HepG2 (cell line): ENCODE results near the gene ATP1A2.

Experiments
- CTCF ChIP-seq: sonication (generic); formaldehyde crosslinking; IDR thresholded peaks from 2 replicates; pipeline ENCODE4 v1.5.0; 2020; ENCODE audit warnings: mild to moderate bottlenecking, missing genetic modification reagents, moderate library complexity
- FOXK1 ChIP-seq: sonication (generic); formaldehyde crosslinking; IDR thresholded peaks from 2 replicates; pipeline ENCODE4 v1.4.0; 2020; ENCODE audit warnings: low read depth, missing genetic modification reagents, borderline replicate concordance
- IRF1 ChIP-seq: sonication (generic); formaldehyde crosslinking; IDR thresholded peaks from 2 replicates; pipeline ENCODE4 v1.4.0; 2020; ENCODE audit warnings: low read depth, mild to moderate bottlenecking, missing genetic modification reagents
- JUN ChIP-seq: sonication (generic); formaldehyde crosslinking; IDR thresholded peaks from 2 replicates; pipeline ENCODE4 v1.4.0; 2020; ENCODE audit warnings: mild to moderate bottlenecking, missing genetic modification reagents
- MYNN ChIP-seq: sonication (generic); formaldehyde crosslinking; IDR thresholded peaks from 2 replicates; pipeline ENCODE4 v1.4.0; 2020; ENCODE audit warnings: mild to moderate bottlenecking, low read depth, missing genetic modification reagents
- NFRKB ChIP-seq: fragments of 450-650 bp; IDR thresholded peaks from 2 replicates; pipeline ENCODE4 v1.6.1; 2017
- NPAS2 ChIP-seq: sonication (generic); formaldehyde crosslinking; IDR thresholded peaks from 2 replicates; pipeline ENCODE4 v1.8.0; 2022; ENCODE audit warnings: mild to moderate bottlenecking, missing genetic modification reagents, borderline replicate concordance
- POLR2A ChIP-seq, 2 experiments: IDR thresholded peaks; 2 replicates each; pipeline ENCODE4 v1.6.1; 2011; ENCODE audit warnings: low read depth in 2 of 2, low read length in 2 of 2, mild to moderate bottlenecking in 1 of 2, moderate library complexity in 1 of 2; ENCODE audit not compliant: insufficient read depth in 1 of 2
- POLR2AphosphoS5 ChIP-seq: IDR thresholded peaks from 2 replicates; pipeline ENCODE4 v1.6.1; 2012; ENCODE audit warnings: low read depth, low read length
- SCMH1 ChIP-seq: sonication (generic); formaldehyde crosslinking; IDR thresholded peaks from 2 replicates; pipeline ENCODE4 v1.9.0; 2021; ENCODE audit warnings: missing genetic modification reagents, mild to moderate bottlenecking, borderline replicate concordance
- ZBTB21 ChIP-seq: sonication (generic); formaldehyde crosslinking; IDR thresholded peaks from 2 replicates; pipeline ENCODE4 v1.4.0; 2020; ENCODE audit warnings: missing genetic modification reagents
- ZHX1 ChIP-seq: sonication (generic); formaldehyde crosslinking; IDR thresholded peaks from 2 replicates; pipeline ENCODE4 v1.8.1; 2022; ENCODE audit warnings: low read depth, mild to moderate bottlenecking, missing genetic modification reagents
- ZNF670 ChIP-seq: sonication (generic); formaldehyde crosslinking; IDR thresholded peaks from 2 replicates; pipeline ENCODE4 v1.8.0; 2022; ENCODE audit warnings: mild to moderate bottlenecking, missing genetic modification reagents, borderline replicate concordance

- TF ChIP-seq JUN, result no peak
- no peak for TF ChIP-seq ZNF670
- no peak for TF ChIP-seq NFRKB
- TF ChIP-seq POLR2A (IDR thresholded peaks at IDR 0.05; ENCODE audit: insufficient read depth in 1 of 2, low read depth in 2 of 2, low read length in 2 of 2), result no peak
- no peak for TF ChIP-seq IRF1 (CRISPR knock-in tag)
- no peak for TF ChIP-seq CTCF (CRISPR knock-in tag)
- TF ChIP-seq SCMH1 (CRISPR knock-in tag), result no peak
- TF ChIP-seq ZHX1, result no peak
- TF ChIP-seq ZBTB21 (CRISPR knock-in tag), result no peak
- TF ChIP-seq NPAS2, result no peak
- TF ChIP-seq POLR2AphosphoS5, result no peak
- TF ChIP-seq MYNN, result no peak
- TF ChIP-seq FOXK1, result no peak
Observed at GRCh38 chr1:160156361-160156760, 40.8 kb downstream of the ATP1A2 start.
